Hepatocyte (in vitro differentiated cells): Measurements from ENCODE around the gene POLR2L. TPM values are rescaled to one million over a fixed set of nuclear protein-coding genes. Genes with fewer than 3 reads are reported as not detected.
A peak's percentile ranks its signal among the peaks of the same experiment; 100 is the strongest.

Experiments used
- DNase-seq: peaks from one replicate; pipeline ENCODE4 v3.0.0-alpha.2; 2016; ENCODE audit warnings: low spot score
- H2AFZ ChIP-seq: fragments of 200-600 bp; sonication (generic); 2 replicates; pipeline ENCODE4 v1.6.0; 2016; ENCODE audit warnings: antibody characterized with exemption, mild to moderate bottlenecking
- H3K27ac ChIP-seq: fragments of 200-600 bp; sonication (generic); 2 replicates; pipeline ENCODE4 v1.5.1; 2016; ENCODE audit warnings: mild to moderate bottlenecking
- H3K27me3 ChIP-seq: fragments of 200-600 bp; sonication (generic); 2 replicates; pipeline ENCODE4 v1.6.1; 2016
- H3K36me3 ChIP-seq: fragments of 200-600 bp; sonication (generic); replicated peaks from 2 replicates; pipeline ENCODE4 v1.5.1; 2016; ENCODE audit warnings: low read depth; ENCODE audit not compliant: insufficient read depth
- H3K4me1 ChIP-seq: fragments of 200-600 bp; sonication (generic); 2 replicates; pipeline ENCODE4 v1.5.1; 2016; ENCODE audit warnings: mild to moderate bottlenecking, moderate library complexity; ENCODE audit not compliant: insufficient read depth
- H3K4me2 ChIP-seq: fragments of 200-600 bp; sonication (generic); 2 replicates; pipeline ENCODE4 v1.6.0; 2016
- H3K4me3 ChIP-seq: fragments of 200-600 bp; sonication (generic); 2 replicates; pipeline ENCODE4 v1.5.1; 2016; ENCODE audit warnings: mild to moderate bottlenecking
- H3K79me2 ChIP-seq: fragments of 200-600 bp; sonication (generic); 2 replicates; pipeline ENCODE4 v1.6.0; 2017; ENCODE audit warnings: mild to moderate bottlenecking
- H3K9me2 ChIP-seq: fragments of 200-600 bp; sonication (generic); replicated peaks from 2 replicates; pipeline ENCODE4 v1.6.0; 2017; ENCODE audit warnings: mild to moderate bottlenecking; ENCODE audit not compliant: insufficient read depth
- H3K9me3 ChIP-seq: fragments of 200-600 bp; sonication (generic); 2 replicates; pipeline ENCODE4 v1.5.1; 2016; ENCODE audit warnings: low read depth, mild to moderate bottlenecking
- H4K20me1 ChIP-seq: fragments of 200-600 bp; sonication (generic); 2 replicates; pipeline ENCODE4 v1.6.0; 2016; ENCODE audit warnings: mild to moderate bottlenecking; ENCODE audit not compliant: insufficient read depth, poor library complexity, severe bottlenecking
- CTCF ChIP-seq: fragments of 200-600 bp; sonication (generic); IDR thresholded peaks from 2 replicates; pipeline ENCODE4 v1.5.1; 2016; ENCODE audit warnings: antibody characterized with exemption, mild to moderate bottlenecking; ENCODE audit not compliant: poor library complexity
- EZH2 ChIP-seq: fragments of 200-600 bp; sonication (generic); IDR thresholded peaks from 2 replicates; pipeline ENCODE4 v1.6.1; 2016; ENCODE audit warnings: antibody characterized with exemption, mild to moderate bottlenecking, borderline replicate concordance
- EZH2phosphoT487 ChIP-seq: fragments of 200-600 bp; sonication (generic); IDR thresholded peaks from one replicate; pipeline ENCODE4 v1.6.1; 2018; ENCODE audit warnings: antibody characterized with exemption, mild to moderate bottlenecking, low read depth, moderate library complexity; ENCODE audit not compliant: unreplicated experiment, severe bottlenecking
- WGBS: methylation state at CpG from one replicate; pipeline ENCODE4 v1.1.6; 2016; ENCODE audit warnings: low lambda C conversion rate; ENCODE audit errors: missing lambda C conversion rate; 5-methylcytosine and 5-hydroxymethylcytosine counted together
- polyA plus RNA-seq: library from polyadenylated mRNA; unstranded; fragments of >200 nt; fragmentation: Nextera tagmentation; extraction: Ambion mirVana; gene quantifications from 2 replicates; pipeline ENCODE4 v1.2.1, GENCODE V29; 2016
- total RNA-seq: library from RNA; depleted of rRNA; stranded (reverse); fragments of >200 nt; gene quantifications from 2 replicates; pipeline ENCODE4 v1.2.3, GENCODE V29; 2014

Gene POLR2L
- total and polyA plus RNA-seq, 2 experiments from 2014 or later: 38.0 to 372 TPM

DNA sequence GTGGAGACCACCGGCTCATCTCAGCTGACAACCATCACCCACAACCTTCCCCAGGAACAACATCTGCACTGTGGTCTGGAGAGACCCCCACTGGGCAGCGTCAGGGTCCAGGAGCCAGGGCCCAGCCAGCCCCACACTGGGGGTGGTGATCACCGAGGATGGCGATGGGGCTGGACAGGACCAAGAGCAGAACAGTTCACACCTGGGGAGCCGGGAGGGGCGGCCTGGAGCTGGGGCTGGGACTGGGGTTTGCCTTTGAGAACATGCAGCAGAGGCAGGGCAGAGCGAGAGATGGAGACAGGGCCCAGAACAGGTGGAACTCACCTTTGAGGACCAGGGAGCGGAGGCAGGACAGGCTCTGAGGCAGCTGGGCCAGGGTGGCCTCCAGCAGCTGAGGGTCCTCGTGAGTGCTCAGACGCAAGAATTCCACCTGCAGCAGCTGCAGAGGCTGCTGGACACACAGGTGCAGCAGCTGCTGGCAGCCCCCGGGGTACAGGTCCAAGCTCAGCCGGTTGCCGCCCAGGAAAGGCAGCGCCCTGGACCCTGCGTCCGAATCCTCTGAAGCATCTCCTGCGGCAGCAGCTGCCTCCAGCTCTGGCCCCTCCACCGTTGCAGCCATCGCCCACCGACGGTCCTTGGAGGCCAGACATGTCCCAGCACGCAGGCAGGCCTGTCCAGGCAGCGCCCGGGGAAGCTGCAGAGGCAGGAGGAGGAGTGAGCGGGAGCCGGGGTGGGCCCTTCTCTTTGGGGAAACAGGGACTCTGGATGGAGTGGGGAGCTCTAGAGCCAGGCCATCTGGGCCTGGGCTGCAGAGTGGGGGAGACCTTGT is 38.3 kb downstream of the POLR2L start:
- H3K4me3 ChIP-seq: no peak overlapping the region
- H3K27me3 ChIP-seq: no peaks in the 10 kb centered on the region
- no peaks in the 10 kb centered on the region for H4K20me1 ChIP-seq
- no peaks in the 10 kb centered on the region for H3K9me2 ChIP-seq
- 73% methylated on average over 25 of the region's 26 CpGs for WGBS
- no peaks in the 10 kb centered on the region for H3K9me3 ChIP-seq
- peak overlapping the region; percentile 27 for H3K27ac ChIP-seq
- H3K4me2 ChIP-seq: peak overlapping the region; percentile 98
- H2AFZ ChIP-seq: no peak overlapping the region
- H3K79me2 ChIP-seq: peaks cover 23% of the 10 kb centered on the region
- no peak for TF ChIP-seq CTCF
- no peak for TF ChIP-seq EZH2phosphoT487
- no peak for TF ChIP-seq EZH2
- H3K4me1 ChIP-seq: peaks cover 3% of the 10 kb centered on the region
- H3K36me3 ChIP-seq: no peaks in the 10 kb centered on the region
- DNase-seq: no peak

DNA sequence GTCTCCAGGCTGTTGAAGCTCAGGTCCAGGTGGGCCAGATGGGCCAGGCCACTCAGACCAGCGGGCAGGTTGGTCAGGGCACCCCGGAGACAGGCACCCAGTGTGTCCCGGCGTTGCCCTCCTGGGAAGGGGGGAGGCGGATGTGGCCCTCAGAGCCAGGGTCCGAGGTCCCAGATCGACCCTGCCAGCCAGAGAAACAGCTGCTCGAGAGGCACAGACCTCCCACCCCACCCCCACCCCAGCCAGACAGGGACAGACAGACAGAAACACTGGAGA is 38.9 kb downstream of the POLR2L start:
- Histone ChIP-seq H2AFZ (no peak overlapping the region), H3K79me2 (peaks cover 17% of the 10 kb centered on the region), H3K4me3 (no peak overlapping the region), H3K27ac (no peak overlapping the region), H3K36me3 (no peaks in the 10 kb centered on the region), H4K20me1 (no peaks in the 10 kb centered on the region), H3K9me2 (no peaks in the 10 kb centered on the region), H3K4me2 (peak overlapping the region; percentile 98), H3K4me1 (peaks cover 5% of the 10 kb centered on the region), H3K27me3 (no peaks in the 10 kb centered on the region), H3K9me3 (no peaks in the 10 kb centered on the region)
- 95% methylated on average over 8 of the region's 8 CpGs for WGBS
- TF ChIP-seq CTCF (no peak), EZH2 (no peak), EZH2phosphoT487 (no peak)
- DNase-seq: no peak

DNA sequence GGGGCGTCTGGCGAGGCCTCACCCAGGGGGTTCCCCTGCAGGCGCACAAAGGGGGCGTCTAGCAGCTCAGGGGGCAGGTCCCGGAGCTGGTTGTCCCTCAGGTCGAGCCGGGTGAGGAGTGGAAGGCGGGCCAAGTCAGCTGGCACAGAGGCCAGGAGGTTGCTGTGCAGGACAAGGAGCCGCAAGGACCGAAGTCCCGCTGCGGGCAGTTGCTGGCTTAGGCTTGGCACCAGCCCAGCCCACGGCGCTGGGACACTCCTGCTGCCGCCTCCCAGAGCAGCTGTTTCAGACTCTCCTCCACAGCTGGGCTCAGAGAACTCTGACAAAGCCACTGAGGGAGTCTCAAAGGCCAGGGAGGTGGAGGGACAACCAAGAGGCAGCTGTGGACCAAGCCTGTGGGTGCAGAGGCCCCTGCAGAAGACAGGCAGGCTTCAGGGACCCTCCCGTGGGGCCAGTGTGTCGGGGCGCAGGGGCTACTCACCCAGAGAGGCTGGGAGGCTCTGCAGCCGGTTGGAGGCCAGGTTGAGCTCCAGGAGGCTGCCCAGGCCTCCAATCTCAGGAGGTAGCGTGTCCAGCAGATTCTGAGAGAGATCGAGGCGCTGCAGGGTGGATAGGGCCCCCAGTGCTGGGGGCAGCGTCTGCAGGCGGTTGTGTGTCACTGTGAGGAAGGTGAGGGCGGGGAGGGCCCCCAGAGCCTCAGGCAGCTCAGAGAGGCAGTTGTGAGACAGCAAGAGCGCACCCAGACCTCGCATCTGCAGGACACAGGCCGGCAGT is 39.4 kb downstream of the POLR2L start:
- Histone ChIP-seq H2AFZ (no peak overlapping the region), H3K9me3 (no peaks in the 10 kb centered on the region), H3K36me3 (no peaks in the 10 kb centered on the region), H3K27me3 (no peaks in the 10 kb centered on the region), H3K4me3 (no peak overlapping the region), H3K9me2 (no peaks in the 10 kb centered on the region), H3K4me2 (no peak overlapping the region), H3K4me1 (peaks cover 7% of the 10 kb centered on the region), H4K20me1 (no peaks in the 10 kb centered on the region), H3K79me2 (peaks cover 12% of the 10 kb centered on the region), H3K27ac (no peak overlapping the region)
- 93% methylated on average over 28 of the region's 28 CpGs for WGBS
- TF ChIP-seq CTCF (no peak), EZH2 (no peak), EZH2phosphoT487 (no peak)
- no peak for DNase-seq
